HepG2 (cell line): ENCODE data around the gene UQCRC1. TPM values are rescaled to one million over a fixed set of nuclear protein-coding genes. Genes with fewer than 3 reads are reported as not detected.

Experiments
- ADNP ChIP-seq: sonication (generic); formaldehyde crosslinking; IDR thresholded peaks from 2 replicates; pipeline ENCODE4 v1.4.0; 2020; ENCODE audit warnings: missing genetic modification reagents
- ARID3A ChIP-seq: IDR thresholded peaks from 2 replicates; pipeline ENCODE4 v1.6.1; 2012; ENCODE audit warnings: low read depth, low read length, improper control_type of control experiment
- ATRX ChIP-seq: sonication (generic); formaldehyde crosslinking; IDR thresholded peaks from 2 replicates; pipeline ENCODE4 v1.4.0; 2020; ENCODE audit warnings: missing genetic modification reagents, borderline replicate concordance
- HNF1B ChIP-seq: sonication (generic); formaldehyde crosslinking; IDR thresholded peaks from 2 replicates; pipeline ENCODE4 v1.5.1; 2020; ENCODE audit warnings: mild to moderate bottlenecking, moderate library complexity, missing genetic modification reagents
- KDM5A ChIP-seq: fragments of 200-600 bp; sonication (generic); IDR thresholded peaks from 2 replicates; pipeline ENCODE4 v1.7.0; 2018; ENCODE audit warnings: antibody characterized with exemption, mild to moderate bottlenecking, low read length, borderline replicate concordance
- MAFK ChIP-seq, 2 experiments: IDR thresholded peaks in 1 of 2; conservative IDR thresholded peaks in 1 of 2; 2 replicates each; pipeline ENCODE4 v1.6.1; 2011; ENCODE audit warnings: improper control_type of control experiment in 2 of 2, low read length in 2 of 2
- NFAT5 ChIP-seq: sonication (generic); formaldehyde crosslinking; IDR thresholded peaks from 2 replicates; pipeline ENCODE4 v1.4.0; 2020; ENCODE audit warnings: missing genetic modification reagents
- POLR2G ChIP-seq: fragments of 200-400 bp; formaldehyde crosslinking; IDR thresholded peaks from 2 replicates; pipeline ENCODE4 v1.6.1; 2018; ENCODE audit warnings: mild to moderate bottlenecking, low read depth, low read length, moderate library complexity
- ZBTB2 ChIP-seq: sonication (generic); formaldehyde crosslinking; IDR thresholded peaks from 2 replicates; pipeline ENCODE4 v1.8.0; 2022; ENCODE audit warnings: low read depth, missing genetic modification reagents
- ZFAT ChIP-seq: sonication (generic); formaldehyde crosslinking; conservative IDR thresholded peaks from 2 replicates; pipeline ENCODE4 v1.8.1; 2023; ENCODE audit warnings: missing genetic modification reagents, inconsistent platforms
- ZKSCAN5 ChIP-seq: sonication (generic); formaldehyde crosslinking; IDR thresholded peaks from 2 replicates; pipeline ENCODE4 v1.5.1; 2020; ENCODE audit warnings: mild to moderate bottlenecking, missing genetic modification reagents
- ZNF17 ChIP-seq: sonication (generic); formaldehyde crosslinking; IDR thresholded peaks from 2 replicates; pipeline ENCODE4 v1.5.0; 2020; ENCODE audit warnings: mild to moderate bottlenecking, missing genetic modification reagents
- ZNF292 ChIP-seq: sonication (generic); formaldehyde crosslinking; IDR thresholded peaks from 2 replicates; pipeline ENCODE4 v1.8.1; 2022; ENCODE audit warnings: mild to moderate bottlenecking, low read depth, missing genetic modification reagents, borderline replicate concordance
- ZNF580 ChIP-seq: IDR thresholded peaks from 2 replicates; pipeline ENCODE4 v1.6.1; 2016; ENCODE audit warnings: low read depth, borderline replicate concordance
- ZNF737 ChIP-seq: sonication (generic); formaldehyde crosslinking; IDR thresholded peaks from 2 replicates; pipeline ENCODE4 v1.5.0; 2020; ENCODE audit warnings: missing genetic modification reagents, mild to moderate bottlenecking, borderline replicate concordance
- polyA plus RNA-seq, 8 experiments: library from polyadenylated mRNA; depleted of rRNA in 3 of 8; stranded (reverse) in 7 of 8; unstranded in 1 of 8; fragments of >200 nt; fragmentation: Illumina TruSeq in 4 of 8; extraction: Trizol in 4 of 8; gene quantifications; 2 replicates each; pipeline versions ENCODE4 v1.2.1 to v1.2.3, GENCODE V29; 2011 to 2016; ENCODE audit warnings: low read depth in 4 of 8, missing spikeins in 1 of 8, mixed read lengths in 1 of 8; ENCODE audit not compliant: insufficient read depth in 1 of 8
- total RNA-seq, 5 experiments: library from RNA; depleted of rRNA; stranded (reverse); fragments of >200 nt; fragmentation: Illumina TruSeq; extraction: Trizol; gene quantifications; 2 replicates each; pipeline ENCODE4 v1.2.3, GENCODE V29; 2016; ENCODE audit warnings: low read depth in 1 of 5

UQCRC1 gene
- total and polyA plus RNA-seq, 2 of the 13 experiments (the other 11 are each of a cell fraction or from before 2014, with no cell fraction given): 316 to 680 TPM

- TF ChIP-seq HNF1B (peak; percentile 96), ZFAT (CRISPR knock-in tag) (no peak), NFAT5 (no peak), ZNF292 (0 out of 2 replicates have a peak, but pooled peaks have one; percentile 21), POLR2G (peak; percentile 81), ZKSCAN5 (CRISPR knock-in tag) (no peak), MAFK (conservative IDR thresholded peaks at IDR 0.05 in 1 of 2, IDR thresholded peaks at IDR 0.05 in 1 of 2; ENCODE audit: low read length in 2 of 2) (no peak), ADNP (no peak), ZNF580 (CRISPR knock-in tag) (no peak), ATRX (CRISPR knock-in tag) (no peak), ZNF737 (CRISPR knock-in tag) (no peak), ARID3A (no peak), ZNF17 (CRISPR knock-in tag) (no peak), KDM5A (no peak), ZBTB2 (CRISPR knock-in tag) (no peak)
Observed at GRCh38 chr3:48556796-48557626, 52.4 kb downstream of the UQCRC1 start, which contains the start of gene PFKFB4 (continued).
